Prostate gland (tissue), 2 donors: Measurements from ENCODE around the gene DDI1. TPM values are rescaled to one million over a fixed set of nuclear protein-coding genes. Genes with fewer than 3 reads are reported as not detected.
"Not testable (repeated sequence)": the region's sequence is repeated elsewhere in the genome, so short reads cannot be mapped to it uniquely, and the experiment has no call there.

Experiments used
- DNase-seq: peaks from one replicate; pipeline ENCODE4 v3.0.0-alpha.2; 2019; ENCODE audit warnings: low spot score
- H3K27ac ChIP-seq, 2 donors: fragments of 200-600 bp; sonication (generic); 2 replicates each; pipeline ENCODE4 v1.5.1; 2017 to 2019
- H3K27me3 ChIP-seq: fragments of 200-600 bp; sonication (generic); replicated peaks from 2 replicates; pipeline ENCODE4 v1.5.1; 2019; ENCODE audit not compliant: insufficient read depth
- H3K36me3 ChIP-seq, 2 donors: fragments of 200-600 bp; sonication (generic); 1 replicate in 1 of 2; 2 replicates in 1 of 2; pipeline versions ENCODE4 v1.5.1 to v1.8.1; 2017 to 2019
- H3K4me1 ChIP-seq: fragments of 200-600 bp; sonication (generic); replicated peaks from 2 replicates; pipeline ENCODE4 v1.5.1; 2019
- H3K4me3 ChIP-seq, 2 donors: fragments of 200-600 bp; sonication (generic); 2 replicates each; pipeline ENCODE4 v1.5.1; 2017 to 2019
- H3K9me3 ChIP-seq: fragments of 200-600 bp; sonication (generic); 2 replicates; pipeline ENCODE4 v1.5.1; 2017
- POLR2A ChIP-seq: fragments of 450-650 bp; IDR thresholded peaks from one replicate; pipeline ENCODE4 v1.6.1; 2016; ENCODE audit warnings: antibody characterized with exemption, mild to moderate bottlenecking
- POLR2AphosphoS5 ChIP-seq: sonication (generic); formaldehyde crosslinking; IDR thresholded peaks from one replicate; pipeline ENCODE4 v1.6.1; 2017; ENCODE audit warnings: antibody characterized with exemption
- WGBS: methylation state at CpG from one replicate; pipeline ENCODE4 v1.1.5; 2018; 5-methylcytosine and 5-hydroxymethylcytosine counted together
- intact Hi-C: fragments of 100-400 bp; cut with DNase I; formaldehyde crosslinking; loops from one replicate; pipeline ENCODE4 v1.14.2; 2022
- total RNA-seq, 2 donors: library from RNA; depleted of rRNA; stranded (reverse); fragments of >200 nt; gene quantifications; one replicate each; pipeline ENCODE4 v1.1.0, GENCODE V29; 2016
- TF ChIP-seq, protein P1 (sequence below), 4 experiments: fragments of 200-600 bp in 2 of 4; fragments of 450-650 bp in 2 of 4; sonication (generic) in 2 of 4; IDR thresholded peaks; 1 replicate in 3 of 4; 2 replicates in 1 of 4; pipeline ENCODE4 v1.5.1; 2016 to 2019; ENCODE audit warnings: antibody characterized with exemption in 4 of 4, mild to moderate bottlenecking in 2 of 4, moderate library complexity in 2 of 4

Gene DDI1
- total RNA-seq, 2 donors from 2014 or later: 2.8 TPM; not detected in 1

DNA sequence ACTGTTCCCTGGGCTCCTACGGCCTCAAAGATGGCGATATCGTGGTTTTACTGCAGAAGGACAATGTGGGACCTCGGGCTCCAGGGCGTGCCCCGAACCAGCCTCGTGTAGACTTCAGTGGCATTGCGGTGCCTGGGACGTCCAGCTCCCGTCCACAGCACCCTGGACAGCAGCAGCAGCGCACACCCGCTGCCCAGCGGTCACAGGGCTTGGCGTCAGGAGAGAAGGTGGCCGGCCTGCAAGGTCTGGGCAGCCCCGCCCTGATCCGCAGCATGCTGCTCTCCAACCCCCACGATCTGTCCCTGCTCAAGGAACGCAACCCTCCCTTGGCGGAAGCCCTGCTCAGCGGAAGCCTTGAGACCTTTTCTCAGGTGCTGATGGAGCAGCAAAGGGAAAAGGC, 555 bp downstream of the DDI1 start:
- no peak for TF ChIP-seq POLR2AphosphoS5
- TF ChIP-seq, protein P1, sequence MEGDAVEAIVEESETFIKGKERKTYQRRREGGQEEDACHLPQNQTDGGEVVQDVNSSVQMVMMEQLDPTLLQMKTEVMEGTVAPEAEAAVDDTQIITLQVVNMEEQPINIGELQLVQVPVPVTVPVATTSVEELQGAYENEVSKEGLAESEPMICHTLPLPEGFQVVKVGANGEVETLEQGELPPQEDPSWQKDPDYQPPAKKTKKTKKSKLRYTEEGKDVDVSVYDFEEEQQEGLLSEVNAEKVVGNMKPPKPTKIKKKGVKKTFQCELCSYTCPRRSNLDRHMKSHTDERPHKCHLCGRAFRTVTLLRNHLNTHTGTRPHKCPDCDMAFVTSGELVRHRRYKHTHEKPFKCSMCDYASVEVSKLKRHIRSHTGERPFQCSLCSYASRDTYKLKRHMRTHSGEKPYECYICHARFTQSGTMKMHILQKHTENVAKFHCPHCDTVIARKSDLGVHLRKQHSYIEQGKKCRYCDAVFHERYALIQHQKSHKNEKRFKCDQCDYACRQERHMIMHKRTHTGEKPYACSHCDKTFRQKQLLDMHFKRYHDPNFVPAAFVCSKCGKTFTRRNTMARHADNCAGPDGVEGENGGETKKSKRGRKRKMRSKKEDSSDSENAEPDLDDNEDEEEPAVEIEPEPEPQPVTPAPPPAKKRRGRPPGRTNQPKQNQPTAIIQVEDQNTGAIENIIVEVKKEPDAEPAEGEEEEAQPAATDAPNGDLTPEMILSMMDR (IDR thresholded peaks at IDR 0.05): no peak
- no peak for TF ChIP-seq POLR2A
- H3K27me3 ChIP-seq: no peaks in the 10 kb centered on the region
- H3K36me3 ChIP-seq: no peaks in the 10 kb centered on the region
- WGBS: 98% methylated on average over 21 of the region's 21 CpGs
- H3K27ac ChIP-seq: no peak overlapping the region
- no peaks in the 10 kb centered on the region for H3K4me1 ChIP-seq
- intact Hi-C loops: no loop called here
- no peak for DNase-seq
- H3K9me3 ChIP-seq: no peaks in the 10 kb centered on the region
- H3K4me3 ChIP-seq: no peak overlapping the region

DNA sequence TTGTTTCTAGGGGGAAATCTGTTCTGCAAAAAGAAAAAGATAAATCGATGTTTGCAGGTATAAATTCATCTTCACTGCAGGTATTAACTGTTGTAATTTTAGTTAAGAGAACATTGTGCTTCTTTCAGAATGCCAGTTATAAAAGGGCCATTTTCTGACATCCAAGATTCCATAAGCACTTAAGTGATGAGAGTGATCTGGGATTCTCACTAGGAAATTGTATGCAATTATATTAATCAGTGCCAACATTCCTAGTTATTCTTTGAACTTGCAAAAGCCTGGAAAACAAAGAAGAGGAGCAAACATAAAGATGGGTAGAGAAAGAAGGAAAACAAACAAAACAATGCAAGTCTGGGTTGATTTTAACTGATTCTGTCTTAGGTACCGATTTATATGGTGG, 5.4 kb downstream of the DDI1 start:
- intact Hi-C loops: no loop called here
- H3K9me3 ChIP-seq: no peaks in the 10 kb centered on the region
- no peaks in the 10 kb centered on the region for H3K27me3 ChIP-seq
- H3K4me1 ChIP-seq: no peaks in the 10 kb centered on the region
- no peak overlapping the region for H3K4me3 ChIP-seq
- H3K36me3 ChIP-seq: no peaks in the 10 kb centered on the region
- WGBS: 66% methylated on average over 2 of the region's 2 CpGs
- no peak overlapping the region for H3K27ac ChIP-seq
- DNase-seq: no peak
- no peak for TF ChIP-seq POLR2AphosphoS5
- no peak for TF ChIP-seq POLR2A
- TF ChIP-seq, protein P1 (IDR thresholded peaks at IDR 0.05): no peak

DNA sequence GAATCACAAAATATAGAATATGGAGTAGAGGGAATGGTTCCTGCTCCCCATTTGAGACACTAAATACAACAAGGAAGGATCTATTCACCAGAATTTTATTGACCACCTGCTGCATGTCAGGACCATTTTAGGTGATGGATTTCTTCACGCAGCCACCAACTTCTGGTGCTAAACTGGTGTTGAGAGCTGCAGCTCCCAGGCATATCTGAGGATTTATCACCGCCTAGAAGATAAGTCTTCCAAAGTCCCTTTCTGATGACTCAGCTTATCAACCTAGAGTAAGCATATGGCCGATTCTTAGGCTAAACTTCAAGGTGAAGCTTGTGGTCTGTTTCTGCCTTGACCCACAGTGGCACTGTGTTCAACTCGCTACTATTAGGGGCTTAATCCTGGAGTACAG, 6.7 kb downstream of the DDI1 start:
- H3K27ac ChIP-seq: no peak overlapping the region
- H3K9me3 ChIP-seq: no peaks in the 10 kb centered on the region
- no peak overlapping the region for H3K4me3 ChIP-seq
- H3K36me3 ChIP-seq: no peaks in the 10 kb centered on the region
- H3K27me3 ChIP-seq: no peaks in the 10 kb centered on the region
- no peaks in the 10 kb centered on the region for H3K4me1 ChIP-seq
- 89% methylated on average over 4 of the region's 4 CpGs for WGBS
- DNase-seq: no peak
- intact Hi-C loops: no loop called here
- TF ChIP-seq, protein P1 (IDR thresholded peaks at IDR 0.05): no peak
- TF ChIP-seq POLR2AphosphoS5 (no peak), POLR2A (no peak)

DNA sequence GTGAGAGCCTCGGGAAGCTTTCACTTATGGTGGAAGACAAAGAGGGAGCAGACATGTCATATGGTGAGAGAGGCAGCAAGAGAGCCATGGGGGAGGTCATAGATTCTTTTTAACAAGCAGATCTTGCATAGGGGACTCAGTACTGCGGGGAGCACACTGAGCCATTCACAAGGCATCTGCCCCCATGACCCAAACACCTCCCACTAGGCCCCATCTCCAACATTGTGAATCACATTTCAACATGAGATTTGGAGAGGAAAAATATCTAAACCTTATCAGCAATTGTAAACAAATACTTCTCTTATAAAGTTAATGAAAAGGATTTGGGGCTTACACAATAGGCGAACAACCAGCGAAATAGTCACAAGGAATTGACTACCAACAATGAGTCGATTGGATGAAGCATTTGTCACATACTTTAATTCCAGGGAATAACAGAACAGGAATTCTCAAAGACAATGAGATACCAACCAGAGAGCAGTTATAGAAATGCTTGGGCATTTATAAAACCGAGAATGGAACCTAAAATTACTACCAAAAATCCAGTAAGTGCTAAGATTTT, 7.3 kb downstream of the DDI1 start:
- Histone ChIP-seq H3K27me3 (no peaks in the 10 kb centered on the region), H3K9me3 (no peaks in the 10 kb centered on the region), H3K4me3 (no peak overlapping the region), H3K27ac (no peak overlapping the region), H3K36me3 (no peaks in the 10 kb centered on the region), H3K4me1 (no peaks in the 10 kb centered on the region)
- no peak for DNase-seq
- intact Hi-C loops: no loop called here
- 93% methylated on average over 6 of the region's 6 CpGs for WGBS
- TF ChIP-seq POLR2AphosphoS5 (no peak), POLR2A (no peak)
- TF ChIP-seq, protein P1 (IDR thresholded peaks at IDR 0.05): no peak

DNA sequence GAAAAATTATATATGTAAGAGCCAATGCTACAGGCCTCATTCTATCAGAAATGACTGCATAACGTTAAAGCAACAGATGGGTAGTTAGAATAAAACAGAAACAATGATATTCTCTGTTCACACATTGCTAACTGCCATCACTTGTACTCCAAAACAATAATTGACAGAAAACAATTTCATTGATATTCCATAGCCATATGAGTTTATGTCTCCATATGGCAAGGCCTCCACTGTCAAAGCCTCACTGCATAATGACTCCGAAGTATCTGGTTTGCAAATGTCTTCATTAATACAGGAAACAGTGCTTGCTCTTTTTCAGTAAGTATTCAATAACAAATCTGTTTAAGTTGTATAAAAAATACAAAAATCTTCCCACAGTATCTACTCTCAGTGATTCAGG, 9.9 kb downstream of the DDI1 start:
- no peak overlapping the region for H3K27ac ChIP-seq
- TF ChIP-seq POLR2AphosphoS5: no peak
- TF ChIP-seq, protein P1 (IDR thresholded peaks at IDR 0.05): no peak
- TF ChIP-seq POLR2A: no peak
- no peak for DNase-seq
- H3K27me3 ChIP-seq: no peaks in the 10 kb centered on the region
- intact Hi-C loops: no loop called here
- H3K9me3 ChIP-seq: no peaks in the 10 kb centered on the region
- H3K4me1 ChIP-seq: no peaks in the 10 kb centered on the region
- H3K4me3 ChIP-seq: no peak overlapping the region
- WGBS: 93% methylated on average over 2 of the region's 2 CpGs
- H3K36me3 ChIP-seq: no peaks in the 10 kb centered on the region

DNA sequence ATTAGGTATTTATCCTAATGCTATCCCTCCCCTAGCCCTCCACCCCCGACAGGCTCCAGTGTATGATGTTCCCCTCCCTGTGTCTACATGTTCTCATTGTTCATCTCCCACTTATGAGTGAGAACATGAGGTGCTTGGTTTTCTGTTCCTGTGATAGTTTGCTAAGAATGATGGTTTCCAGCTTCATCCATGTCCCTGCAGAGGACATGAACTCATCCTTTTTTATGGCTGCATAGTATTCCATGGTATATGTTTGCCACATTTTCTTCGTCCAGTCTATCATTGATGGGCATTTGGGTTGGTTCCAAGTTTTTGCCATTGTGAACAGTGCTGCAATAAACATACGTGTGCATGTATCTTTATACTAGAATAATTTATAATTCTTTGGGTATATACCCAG, 10.4 kb downstream of the DDI1 start:
- H3K9me3 ChIP-seq, H3K27me3 ChIP-seq, H3K27ac ChIP-seq, intact Hi-C loops, DNase-seq, H3K4me3 ChIP-seq, H3K4me1 ChIP-seq, H3K36me3 ChIP-seq: not testable (repeated sequence)
- 97% methylated on average over 3 of the region's 3 CpGs for WGBS
